Effector memory CD4-positive, alpha-beta T cell (primary cell): ENCODE results near the gene SGPP1.
"Not testable (repeated sequence)": the region's sequence is repeated elsewhere in the genome, so short reads cannot be mapped to it uniquely, and the experiment has no call there.

Experiments
- DNase-seq, 3 donors: peaks; one replicate each; pipeline ENCODE4 v3.0.0-alpha.2; 2020
- H3K27ac ChIP-seq: 2 replicates; pipeline ENCODE4 v1.7.0; 2013; ENCODE audit warnings: mild to moderate bottlenecking, low read length, moderate library complexity; ENCODE audit not compliant: insufficient read depth, poor library complexity, severe bottlenecking
- H3K27me3 ChIP-seq: replicated peaks from 2 replicates; pipeline ENCODE4 v1.7.0; 2013; ENCODE audit warnings: mild to moderate bottlenecking, low read length; ENCODE audit not compliant: insufficient read depth, control insufficient read depth, poor library complexity, severe bottlenecking
- H3K36me3 ChIP-seq: 2 replicates; pipeline ENCODE4 v1.7.0; 2013; ENCODE audit warnings: mild to moderate bottlenecking, low read length, moderate library complexity; ENCODE audit not compliant: control insufficient read depth, insufficient read depth
- H3K4me1 ChIP-seq: 2 replicates; pipeline ENCODE4 v1.7.0; 2013; ENCODE audit warnings: low read length, mild to moderate bottlenecking; ENCODE audit not compliant: control insufficient read depth, insufficient read depth, poor library complexity, severe bottlenecking
- H3K4me3 ChIP-seq: 2 replicates; pipeline ENCODE4 v1.7.0; 2013; ENCODE audit warnings: low read length, low read depth, mild to moderate bottlenecking; ENCODE audit not compliant: insufficient read depth, poor library complexity, severe bottlenecking
- H3K9me3 ChIP-seq: 2 replicates; pipeline ENCODE4 v1.7.0; 2013; ENCODE audit warnings: mild to moderate bottlenecking, low read length, moderate library complexity; ENCODE audit not compliant: control insufficient read depth

Gene SGPP1

GRCh38 chr14:63662776-63663175, 65.1 kb downstream of the SGPP1 start:
- no peaks in the 10 kb centered on the region for H3K27me3 ChIP-seq
- H3K36me3 ChIP-seq: no peaks in the 10 kb centered on the region
- no peaks in the 10 kb centered on the region for H3K9me3 ChIP-seq
- no peak overlapping the region for H3K27ac ChIP-seq
- DNase-seq: no peak
- H3K4me1 ChIP-seq: no peaks in the 10 kb centered on the region
- no peak overlapping the region for H3K4me3 ChIP-seq

- not testable (repeated sequence) for H3K36me3 ChIP-seq, H3K4me3 ChIP-seq, H3K27ac ChIP-seq, H3K4me1 ChIP-seq, H3K27me3 ChIP-seq, DNase-seq, H3K9me3 ChIP-seq
Measured at GRCh38 chr14:63661881-63662280, 66.0 kb downstream of the SGPP1 start.

GRCh38 chr14:63659726-63660125, 68.1 kb downstream of the SGPP1 start:
- Histone ChIP-seq H3K27ac (no peak overlapping the region), H3K9me3 (no peaks in the 10 kb centered on the region)
- no peak for DNase-seq

GRCh38 chr14:63656194-63656593, 71.7 kb downstream of the SGPP1 start:
- Histone ChIP-seq H3K27me3 (no peaks in the 10 kb centered on the region), H3K36me3 (no peaks in the 10 kb centered on the region), H3K4me3 (no peak overlapping the region), H3K27ac (no peak overlapping the region), H3K4me1 (peaks cover 3% of the 10 kb centered on the region), H3K9me3 (no peaks in the 10 kb centered on the region)
- DNase-seq: no peak

More at GRCh38 chr14:63659726-63660125, 68.1 kb downstream of the SGPP1 start:
- Histone ChIP-seq H3K4me1 (no peaks in the 10 kb centered on the region), H3K27me3 (no peaks in the 10 kb centered on the region), H3K4me3 (no peak overlapping the region), H3K36me3 (no peaks in the 10 kb centered on the region)

GRCh38 chr14:63654936-63655335, 72.9 kb downstream of the SGPP1 start:
- no peaks in the 10 kb centered on the region for H3K27me3 ChIP-seq
- no peak overlapping the region for H3K4me3 ChIP-seq
- H3K4me1 ChIP-seq: peaks cover 12% of the 10 kb centered on the region
- no peaks in the 10 kb centered on the region for H3K36me3 ChIP-seq
- DNase-seq: no peak
- H3K27ac ChIP-seq: no peak overlapping the region
- no peaks in the 10 kb centered on the region for H3K9me3 ChIP-seq

- H3K9me3 ChIP-seq: no peaks in the 10 kb centered on the region
- H3K27me3 ChIP-seq: no peaks in the 10 kb centered on the region
- H3K4me1 ChIP-seq: peaks cover 15% of the 10 kb centered on the region
- no peak overlapping the region for H3K4me3 ChIP-seq
- no peak overlapping the region for H3K27ac ChIP-seq
- no peaks in the 10 kb centered on the region for H3K36me3 ChIP-seq
- DNase-seq: no peak
Measured at GRCh38 chr14:63654346-63654745, 73.5 kb downstream of the SGPP1 start.

GRCh38 chr14:63652406-63652805, 75.5 kb downstream of the SGPP1 start:
- no peak for DNase-seq
- no peaks in the 10 kb centered on the region for H3K27me3 ChIP-seq
- no peak overlapping the region for H3K4me3 ChIP-seq
- no peaks in the 10 kb centered on the region for H3K36me3 ChIP-seq
- no peaks in the 10 kb centered on the region for H3K9me3 ChIP-seq
- H3K27ac ChIP-seq: no peak overlapping the region
- H3K4me1 ChIP-seq: peaks cover 15% of the 10 kb centered on the region

GRCh38 chr14:63650256-63650952, 77.5 kb downstream of the SGPP1 start:
- H3K27ac ChIP-seq: peak overlapping the region; percentile 75
- no peaks in the 10 kb centered on the region for H3K9me3 ChIP-seq
- DNase-seq: peak in 2 of 3 donors; percentile 22 to 23
- peaks cover 15% of the 10 kb centered on the region for H3K4me1 ChIP-seq
- H3K27me3 ChIP-seq: no peaks in the 10 kb centered on the region
- no peaks in the 10 kb centered on the region for H3K36me3 ChIP-seq
- no peak overlapping the region for H3K4me3 ChIP-seq

- Histone ChIP-seq H3K4me1 (peaks cover 15% of the 10 kb centered on the region), H3K9me3 (no peaks in the 10 kb centered on the region), H3K36me3 (no peaks in the 10 kb centered on the region), H3K27ac (no peak overlapping the region), H3K27me3 (no peaks in the 10 kb centered on the region), H3K4me3 (no peak overlapping the region)
- no peak for DNase-seq
Measured at GRCh38 chr14:63647696-63648410, 80.0 kb downstream of the SGPP1 start.

GRCh38 chr14:63644741-63645140, 83.1 kb downstream of the SGPP1 start:
- H3K4me1 ChIP-seq: peaks cover under 1% of the 10 kb centered on the region
- no peaks in the 10 kb centered on the region for H3K27me3 ChIP-seq
- no peak for DNase-seq
- no peaks in the 10 kb centered on the region for H3K9me3 ChIP-seq
- H3K36me3 ChIP-seq: no peaks in the 10 kb centered on the region
- H3K27ac ChIP-seq: no peak overlapping the region
- H3K4me3 ChIP-seq: no peak overlapping the region
